ENCODE data around the gene RASL10B.

- no peak for TF ChIP-seq NFE2L1 (CRISPR knock-in tag; IDR thresholded peaks at IDR 0.05)
- TF ChIP-seq CBFB (CRISPR knock-in tag; IDR thresholded peaks at IDR 0.05; ENCODE audit: low read depth), result no peak
- TF ChIP-seq CTCF (IDR thresholded peaks at IDR 0.05), result no peak
- TF ChIP-seq ZNF138 (CRISPR knock-in tag; conservative IDR thresholded peaks at IDR 0.05), result no peak
- TF ChIP-seq ZNF121 (CRISPR knock-in tag; IDR thresholded peaks at IDR 0.05), result no peak
- TF ChIP-seq, protein P1, sequence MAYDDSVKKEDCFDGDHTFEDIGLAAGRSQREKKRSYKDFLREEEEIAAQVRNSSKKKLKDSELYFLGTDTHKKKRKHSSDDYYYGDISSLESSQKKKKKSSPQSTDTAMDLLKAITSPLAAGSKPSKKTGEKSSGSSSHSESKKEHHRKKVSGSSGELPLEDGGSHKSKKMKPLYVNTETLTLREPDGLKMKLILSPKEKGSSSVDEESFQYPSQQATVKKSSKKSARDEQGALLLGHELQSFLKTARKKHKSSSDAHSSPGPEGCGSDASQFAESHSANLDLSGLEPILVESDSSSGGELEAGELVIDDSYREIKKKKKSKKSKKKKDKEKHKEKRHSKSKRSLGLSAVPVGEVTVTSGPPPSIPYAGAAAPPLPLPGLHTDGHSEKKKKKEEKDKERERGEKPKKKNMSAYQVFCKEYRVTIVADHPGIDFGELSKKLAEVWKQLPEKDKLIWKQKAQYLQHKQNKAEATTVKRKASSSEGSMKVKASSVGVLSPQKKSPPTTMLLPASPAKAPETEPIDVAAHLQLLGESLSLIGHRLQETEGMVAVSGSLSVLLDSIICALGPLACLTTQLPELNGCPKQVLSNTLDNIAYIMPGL (CRISPR knock-in tag; IDR thresholded peaks at IDR 0.05), result no peak
Measured at GRCh38 chr17:35750526-35751395, 19.3 kb downstream of the RASL10B start.
